Measurements from ENCODE around the gene TFRC.

DNA sequence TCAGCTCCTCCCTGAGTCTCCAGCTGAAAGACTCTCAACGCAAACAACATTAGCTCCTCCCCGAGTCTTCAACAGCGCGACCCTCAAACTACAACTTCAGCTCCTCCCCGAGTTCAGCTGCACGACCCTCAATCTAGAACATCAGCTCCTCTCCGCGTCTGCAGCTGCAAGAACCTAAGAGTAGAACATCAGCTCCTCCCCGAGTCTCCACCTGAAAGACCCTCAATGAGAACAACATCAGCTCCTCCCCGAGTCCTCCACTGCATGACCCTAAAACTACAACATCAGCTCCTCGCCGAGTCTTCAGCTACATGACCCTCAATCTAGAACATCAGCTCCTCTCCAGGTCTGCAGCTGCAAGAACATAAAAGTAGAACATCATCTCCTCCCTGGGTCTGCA lies 78.3 kb downstream of the TFRC start:
- TF ChIP-seq POLR2A (IDR thresholded peaks at IDR 0.05) = no peak
- no peak for TF ChIP-seq CTCF (IDR thresholded peaks at IDR 0.05)
- no peak for TF ChIP-seq EP300 (IDR thresholded peaks at IDR 0.05)
- no peak for TF ChIP-seq POLR2AphosphoS5 (IDR thresholded peaks at IDR 0.05)

Measured in upper lobe of left lung (tissue), 4 donors.